Measurements from ENCODE around the gene FAM20C. TPM values are rescaled to one million over a fixed set of nuclear protein-coding genes. Genes with fewer than 3 reads are reported as not detected.

The FAM20C gene
- total RNA-seq, 2 donors from 2014 or later: 37.8 to 62.0 TPM

GRCh38 chr7:302054-302992, 110.0 kb downstream of the FAM20C start:
- DNase-seq (ENCODE audit: low spot score): no peak
- TF ChIP-seq POLR2A (IDR thresholded peaks at IDR 0.05): no peak
- no peak for TF ChIP-seq CTCF (IDR thresholded peaks at IDR 0.05)
- no peak for TF ChIP-seq POLR2AphosphoS5 (IDR thresholded peaks at IDR 0.05)
- Histone ChIP-seq H3K36me3 (no peaks in the 10 kb centered on the region), H3K4me3 (no peak overlapping the region), H3K27me3 (replicated peaks; ENCODE audit: insufficient read depth) (no peaks in the 10 kb centered on the region), H3K27ac (no peak overlapping the region), H3K4me1 (replicated peaks) (no peaks in the 10 kb centered on the region), H3K9me3 (no peaks in the 10 kb centered on the region)
- intact Hi-C loops (cut with DNase I): no loop called here
- WGBS: 95% methylated on average over 17 of the region's 18 CpGs

- no peaks in the 10 kb centered on the region for H3K4me1 ChIP-seq (replicated peaks)
- TF ChIP-seq POLR2AphosphoS5 (IDR thresholded peaks at IDR 0.05): no peak
- TF ChIP-seq POLR2A (IDR thresholded peaks at IDR 0.05): no peak
- no peak for TF ChIP-seq CTCF (IDR thresholded peaks at IDR 0.05)
- intact Hi-C loops (cut with DNase I): no loop called here
- DNase-seq (ENCODE audit: low spot score): no peak
- H3K9me3 ChIP-seq: no peaks in the 10 kb centered on the region
- WGBS: 91% methylated on average over 11 of the region's 11 CpGs
- H3K27me3 ChIP-seq (replicated peaks; ENCODE audit: insufficient read depth): no peaks in the 10 kb centered on the region
- no peak overlapping the region for H3K27ac ChIP-seq
- H3K36me3 ChIP-seq: no peaks in the 10 kb centered on the region
- no peak overlapping the region for H3K4me3 ChIP-seq
Measured at GRCh38 chr7:303425-303824, 111.1 kb downstream of the FAM20C start.

- 92% methylated on average over 24 of the region's 24 CpGs for WGBS
- Histone ChIP-seq H3K36me3 (no peaks in the 10 kb centered on the region), H3K9me3 (no peaks in the 10 kb centered on the region), H3K27ac (no peak overlapping the region), H3K4me1 (replicated peaks) (no peaks in the 10 kb centered on the region), H3K27me3 (replicated peaks; ENCODE audit: insufficient read depth) (no peaks in the 10 kb centered on the region), H3K4me3 (no peak overlapping the region)
- DNase-seq (ENCODE audit: low spot score): no peak
- no peak for TF ChIP-seq CTCF (IDR thresholded peaks at IDR 0.05)
- TF ChIP-seq POLR2AphosphoS5 (IDR thresholded peaks at IDR 0.05): no peak
- TF ChIP-seq POLR2A (IDR thresholded peaks at IDR 0.05): no peak
- intact Hi-C loops (cut with DNase I): no loop called here
Measured at GRCh38 chr7:303884-304573, 111.7 kb downstream of the FAM20C start.

- no peak for TF ChIP-seq CTCF (IDR thresholded peaks at IDR 0.05)
- no peak for TF ChIP-seq POLR2AphosphoS5 (IDR thresholded peaks at IDR 0.05)
- no peak for TF ChIP-seq POLR2A (IDR thresholded peaks at IDR 0.05)
- no peak for DNase-seq (ENCODE audit: low spot score)
- no peaks in the 10 kb centered on the region for H3K36me3 ChIP-seq
Measured at GRCh38 chr7:304574-305409, 112.4 kb downstream of the FAM20C start.

More at GRCh38 chr7:304574-305409, 112.4 kb downstream of the FAM20C start:
- no peaks in the 10 kb centered on the region for H3K9me3 ChIP-seq
- no peaks in the 10 kb centered on the region for H3K27me3 ChIP-seq (replicated peaks; ENCODE audit: insufficient read depth)
- H3K4me3 ChIP-seq: no peak overlapping the region
- WGBS: 79% methylated on average over 19 of the region's 19 CpGs
- no peaks in the 10 kb centered on the region for H3K4me1 ChIP-seq (replicated peaks)
- intact Hi-C loops (cut with DNase I): no loop called here
- H3K27ac ChIP-seq: no peak overlapping the region

All from prostate gland (tissue), 2 donors.